HepG2 (cell line): Measurements from ENCODE around the gene PHC1. TPM values are rescaled to one million over a fixed set of nuclear protein-coding genes. Genes with fewer than 3 reads are reported as not detected.

Experiments used
- ATAC-seq: fragments of 200-7000 bp; cut with Tn5 transposase; 3 replicates; pipeline ENCODE4 v1.9.1; 2020; ENCODE audit warnings: mild to moderate bottlenecking, moderate library complexity
- BruUV-seq: library from RNA; stranded (reverse); fragments of 400-500 nt; replicated peaks from 2 replicates; lab custom pipeline; 2021; lab: Mats Ljungman, UMichigan
- CTCF ChIA-PET: fragments of 300-600 bp; formaldehyde crosslinking; extraction: SDS; loops from one replicate; lab custom pipeline; 2021; ENCODE audit warnings: low total read pairs, inconsistent platforms, low intra/inter-chr PET ratio; lab: Yijun Ruan, JAX
- POLR2A ChIA-PET: fragments of 350-600 bp; sonication (Branson Sonifier 250); formaldehyde crosslinking; loops from one replicate; lab custom pipeline; 2020; ENCODE audit warnings: antibody characterized with exemption, inconsistent platforms; lab: Yijun Ruan, JAX
- DNase-seq: peaks from one replicate; pipeline ENCODE4 v3.0.0-alpha.2; 2015; ENCODE audit warnings: low spot score
- FAIRE-seq: peaks from 3 replicates; lab custom pipeline; 2011; peaks lifted over from hg19 to GRCh38; lab: Jason Lieb, UNC
- H2AFZ ChIP-seq: one replicate; pipeline ENCODE4 v1.6.1; 2011; ENCODE audit warnings: low read length, inconsistent platforms
- H3K27ac ChIP-seq: fragments of 300-600 bp; 3 replicates; pipeline ENCODE4 v1.8.0; 2011; ENCODE audit warnings: mixed run types, mild to moderate bottlenecking, mixed read lengths, low read length, inconsistent platforms; ENCODE audit not compliant: insufficient read depth; ENCODE audit errors: extremely low read length
- H3K27me3 ChIP-seq, 2 experiments: fragments of 200-600 bp in 1 of 2; 2 replicates in 1 of 2; 3 replicates in 1 of 2; pipeline versions ENCODE4 v1.6.0 to v1.8.0; 2011; ENCODE audit warnings: low read length in 2 of 2, mild to moderate bottlenecking in 2 of 2, moderate library complexity in 2 of 2, inconsistent platforms in 1 of 2; ENCODE audit not compliant: insufficient read depth in 2 of 2, control insufficient read depth in 1 of 2
- H3K36me3 ChIP-seq, 2 experiments: fragments of 200-600 bp in 1 of 2; replicated peaks in 1 of 2; 2 replicates in 1 of 2; 3 replicates in 1 of 2; pipeline versions ENCODE4 v1.5.1 to v1.8.0; 2011; ENCODE audit warnings: low read length in 2 of 2, inconsistent platforms in 1 of 2; ENCODE audit not compliant: insufficient read depth in 2 of 2, control insufficient read depth in 1 of 2
- H3K4me1 ChIP-seq: 2 replicates; pipeline ENCODE4 v1.5.1; 2012; ENCODE audit warnings: low read length, inconsistent platforms; ENCODE audit not compliant: insufficient read depth
- H3K4me2 ChIP-seq: 2 replicates; pipeline ENCODE4 v1.6.0; 2011; ENCODE audit warnings: low read depth, low read length, inconsistent platforms
- H3K4me3 ChIP-seq, 3 experiments: fragments of 200-600 bp in 1 of 3; sonication (generic), shearing (Covaris generic) in 1 of 3; replicated peaks in 1 of 3; 2 replicates each; pipeline ENCODE4 v1.5.1; 2011 to 2016; ENCODE audit warnings: low read length in 3 of 3, inconsistent platforms in 2 of 3, low read depth in 2 of 3, mild to moderate bottlenecking in 2 of 3, control low read depth in 1 of 3, mixed read lengths in 1 of 3; ENCODE audit not compliant: insufficient read depth in 1 of 3
- H3K79me2 ChIP-seq: one replicate; pipeline ENCODE4 v1.6.1; 2011; ENCODE audit warnings: low read length, inconsistent platforms; ENCODE audit not compliant: insufficient read depth
- H3K9ac ChIP-seq: 2 replicates; pipeline ENCODE4 v1.6.0; 2011; ENCODE audit warnings: mild to moderate bottlenecking, low read depth, low read length, inconsistent platforms; ENCODE audit not compliant: insufficient read depth
- H3K9me3 ChIP-seq: 2 replicates; pipeline ENCODE4 v1.5.1; 2012; ENCODE audit warnings: mild to moderate bottlenecking, low read length
- H4K20me1 ChIP-seq: 2 replicates; pipeline ENCODE4 v1.6.0; 2011; ENCODE audit warnings: inconsistent platforms, mild to moderate bottlenecking, low read length, moderate library complexity; ENCODE audit not compliant: insufficient read depth
- AHR ChIP-seq: IDR thresholded peaks from 2 replicates; pipeline ENCODE4 v1.6.1; 2018; ENCODE audit warnings: missing genetic modification reagents, missing compliant biosample characterization
- CREM ChIP-seq, 2 experiments: sonication (generic) in 1 of 2; formaldehyde crosslinking in 1 of 2; IDR thresholded peaks; 2 replicates each; pipeline versions ENCODE4 v1.4.0 to v1.6.1; 2016 to 2020; ENCODE audit warnings: antibody characterized with exemption in 1 of 2, mild to moderate bottlenecking in 1 of 2, missing genetic modification reagents in 1 of 2
- ETV6 ChIP-seq: sonication (generic); formaldehyde crosslinking; conservative IDR thresholded peaks from 2 replicates; pipeline ENCODE4 v1.4.0; 2020; ENCODE audit warnings: missing genetic modification reagents
- GMEB2 ChIP-seq: IDR thresholded peaks from 2 replicates; pipeline ENCODE4 v1.6.1; 2016; ENCODE audit warnings: missing biosample characterization, missing genetic modification reagents, low read depth
- HNF1A ChIP-seq, 2 experiments: sonication (generic) in 1 of 2; formaldehyde crosslinking in 1 of 2; IDR thresholded peaks; 2 replicates each; pipeline versions ENCODE4 v1.4.0 to v1.6.1; 2016 to 2020; ENCODE audit warnings: borderline replicate concordance in 1 of 2, low read depth in 1 of 2, mild to moderate bottlenecking in 1 of 2, missing genetic modification reagents in 1 of 2
- PBX3 ChIP-seq: sonication (generic); formaldehyde crosslinking; IDR thresholded peaks from 2 replicates; pipeline ENCODE4 v1.8.1; 2023; ENCODE audit warnings: missing genetic modification reagents, inconsistent platforms, borderline replicate concordance
- ZBTB39 ChIP-seq: sonication (generic); formaldehyde crosslinking; IDR thresholded peaks from 2 replicates; pipeline ENCODE4 v1.5.0; 2020; ENCODE audit warnings: missing genetic modification reagents
- ZNF10 ChIP-seq: sonication (generic); formaldehyde crosslinking; IDR thresholded peaks from 2 replicates; pipeline ENCODE4 v1.4.0; 2020; ENCODE audit warnings: mild to moderate bottlenecking, low read depth, missing genetic modification reagents, borderline replicate concordance
- ZNF317 ChIP-seq: sonication (generic); formaldehyde crosslinking; IDR thresholded peaks from 2 replicates; pipeline ENCODE4 v1.5.0; 2020; ENCODE audit warnings: mild to moderate bottlenecking, missing genetic modification reagents
- ZNF816 ChIP-seq: sonication (generic); formaldehyde crosslinking; IDR thresholded peaks from 2 replicates; pipeline ENCODE4 v1.8.0; 2022; ENCODE audit warnings: missing genetic modification reagents, mild to moderate bottlenecking, borderline replicate concordance
- ZUFSP ChIP-seq: sonication (generic); formaldehyde crosslinking; IDR thresholded peaks from 2 replicates; pipeline ENCODE4 v1.9.0; 2021; ENCODE audit warnings: missing genetic modification reagents, mild to moderate bottlenecking, borderline replicate concordance
- WGBS: methylation state at CpG from one replicate; pipeline ENCODE4 v1.1.6; 2017; ENCODE audit warnings: low lambda C conversion rate; 5-methylcytosine and 5-hydroxymethylcytosine counted together
- in situ Hi-C: cut with HindIII; loops from 2 replicates; pipeline ENCODE4 v1.10.0; 2017; ENCODE audit warnings: low pct_unique_long_range_greater_than_20kb; ENCODE audit not compliant: extremely low pct_ligation_motif_present
- intact Hi-C: fragments of 100-400 bp; cut with micrococcal nuclease; formaldehyde crosslinking; loops from one replicate; pipeline ENCODE4 v1.10.0; 2022; ENCODE audit not compliant: unreplicated experiment
- polyA plus RNA-seq, 8 experiments: library from polyadenylated mRNA; depleted of rRNA in 3 of 8; stranded (reverse) in 7 of 8; unstranded in 1 of 8; fragments of >200 nt; fragmentation: Illumina TruSeq in 4 of 8; extraction: Trizol in 4 of 8; gene quantifications; 2 replicates each; pipeline versions ENCODE4 v1.2.1 to v1.2.3, GENCODE V29; 2011 to 2016; ENCODE audit warnings: low read depth in 4 of 8, missing spikeins in 1 of 8, mixed read lengths in 1 of 8; ENCODE audit not compliant: insufficient read depth in 1 of 8
- total RNA-seq, 5 experiments: library from RNA; depleted of rRNA; stranded (reverse); fragments of >200 nt; fragmentation: Illumina TruSeq; extraction: Trizol; gene quantifications; 2 replicates each; pipeline ENCODE4 v1.2.3, GENCODE V29; 2016; ENCODE audit warnings: low read depth in 1 of 5

PHC1 gene
- total and polyA plus RNA-seq, 2 of the 13 experiments (the other 11 are each of a cell fraction or from before 2014, with no cell fraction given), result 9.4 to 35.0 TPM

GRCh38 chr12:8867786-8868185 is 46.5 kb upstream of the PHC1 start (continued):
- TF ChIP-seq ZNF10 (CRISPR knock-in tag) (no peak), GMEB2 (CRISPR knock-in tag) (no peak)

GRCh38 chr12:8870586-8870985 is 43.7 kb upstream of the PHC1 start:
- in situ Hi-C loops (no loop called here), intact Hi-C loops (no loop called here)
- ChIA-PET CTCF (no interaction called here), POLR2A (no interaction called here)
- WGBS, result 0% methylated on average over 1 of the region's 1 CpG
- H3K4me1 ChIP-seq, result no peaks in the 10 kb centered on the region
- H3K27me3 ChIP-seq, result peaks cover 3 to 12% of the 10 kb centered on the region in 2 experiments; a peak in 4 of 5 replicates
- H4K20me1 ChIP-seq, result no peaks in the 10 kb centered on the region
- no peak for DNase-seq
- no peak for FAIRE-seq
- H3K4me2 ChIP-seq, result no peak overlapping the region
- H3K9me3 ChIP-seq, result no peaks in the 10 kb centered on the region
- no peaks in the 10 kb centered on the region for H3K36me3 ChIP-seq
- BruUV-seq, result no TSS peak
- no peak for ATAC-seq
- no peak overlapping the region for H3K9ac ChIP-seq
- H3K27ac ChIP-seq, result no peak overlapping the region
- no peaks in the 10 kb centered on the region for H3K79me2 ChIP-seq
- no peak overlapping the region for H3K4me3 ChIP-seq
- no peak overlapping the region for H2AFZ ChIP-seq
- TF ChIP-seq PBX3, result no peak
- TF ChIP-seq ZNF816 (CRISPR knock-in tag), result no peak
- TF ChIP-seq ETV6, result no peak
- TF ChIP-seq ZBTB39, result no peak
- TF ChIP-seq ZNF317 (CRISPR knock-in tag), result no peak
- no peak for TF ChIP-seq CREM (IDR thresholded peaks at IDR 0.05)
- TF ChIP-seq CREM (CRISPR knock-in tag; IDR thresholded peaks at IDR 0.05), result no peak
- no peak for TF ChIP-seq HNF1A (IDR thresholded peaks at IDR 0.05; ENCODE audit: low read depth)
- no peak for TF ChIP-seq HNF1A (CRISPR knock-in tag; IDR thresholded peaks at IDR 0.05; ENCODE audit: borderline replicate concordance)
- no peak for TF ChIP-seq ZUFSP (CRISPR knock-in tag)
- TF ChIP-seq AHR, result no peak
